ENCODE data around the gene PCDH15.

The PCDH15 gene

GRCh38 chr10:54702583-54703485, 98.2 kb downstream of the PCDH15 start:
- DNase-seq: no peak

- DNase-seq: no peak
Measured at GRCh38 chr10:54691331-54691730, 109.7 kb downstream of the PCDH15 start.

GRCh38 chr10:54682554-54682953, 118.5 kb downstream of the PCDH15 start:
- DNase-seq: no peak

DNA sequence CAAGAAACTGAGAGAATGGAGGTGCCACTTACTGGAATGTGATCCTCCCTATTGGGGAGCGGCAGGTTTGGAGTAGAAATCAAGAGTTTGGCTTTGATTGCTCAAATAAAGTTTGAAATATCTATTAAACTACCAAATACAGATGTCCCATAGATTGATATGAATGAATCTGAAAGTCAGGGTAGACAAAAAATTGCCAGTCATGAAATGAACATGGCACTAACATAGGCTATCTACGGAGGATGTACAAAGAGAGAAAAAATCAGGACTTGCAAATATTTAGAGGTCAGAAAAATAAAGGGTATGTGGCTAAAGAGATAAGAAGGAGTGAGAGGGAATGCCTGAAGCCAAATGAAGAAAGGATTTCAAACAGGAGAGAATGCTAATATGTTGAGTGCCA, 119.9 kb downstream of the PCDH15 start:
- no peak for DNase-seq

- DNase-seq: no peak
Measured at GRCh38 chr10:54667136-54667535, 133.9 kb downstream of the PCDH15 start.

DNA sequence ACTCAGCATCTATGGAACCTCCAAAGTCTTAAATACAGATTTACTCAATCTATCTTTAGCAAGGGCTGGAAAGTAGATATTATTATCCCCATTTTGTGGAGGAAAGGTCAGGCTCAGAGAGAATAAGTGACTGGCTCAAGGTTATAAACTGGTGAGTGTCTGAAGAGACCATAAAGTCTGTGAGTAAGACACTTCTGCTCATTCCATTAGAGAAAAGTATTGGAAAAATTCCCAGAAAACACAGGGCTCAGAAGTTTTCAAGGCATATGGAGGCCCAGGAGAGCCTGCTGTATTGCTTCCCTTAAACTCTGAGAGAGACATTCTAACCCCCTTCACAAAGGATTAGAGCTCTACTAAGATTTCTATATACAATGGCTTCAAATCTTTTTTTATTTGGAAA, 134.8 kb downstream of the PCDH15 start:
- no peak for DNase-seq

- no peak for DNase-seq
Measured at GRCh38 chr10:54665095-54665494, 135.9 kb downstream of the PCDH15 start.

- no peak for DNase-seq
Measured at GRCh38 chr10:54660397-54660796, 140.6 kb downstream of the PCDH15 start.

GRCh38 chr10:54656643-54657042, 144.4 kb downstream of the PCDH15 start:
- no peak for DNase-seq

GRCh38 chr10:54653518-54653917, 147.5 kb downstream of the PCDH15 start:
- no peak for DNase-seq

- no peak for DNase-seq
Measured at GRCh38 chr10:54650547-54650946, 150.5 kb downstream of the PCDH15 start.

DNA sequence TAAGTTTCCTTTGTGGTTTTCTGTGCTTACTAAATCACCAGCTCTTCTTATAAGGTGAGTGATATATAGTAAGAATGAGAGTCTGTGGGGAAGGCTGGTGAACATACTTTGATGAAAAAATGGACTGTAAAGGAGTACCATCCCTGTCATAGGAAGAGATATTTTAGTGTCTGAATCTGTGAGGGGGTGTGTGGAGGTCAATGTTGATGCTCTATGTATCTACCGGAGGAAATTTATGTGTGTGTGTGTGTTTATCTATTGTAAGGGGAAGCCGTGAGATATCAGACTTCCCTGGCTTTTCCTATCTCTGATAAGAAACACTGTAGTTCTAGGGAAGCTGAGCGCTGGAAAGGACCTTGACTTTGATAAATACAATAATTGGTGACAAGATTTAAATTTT, 179.0 kb downstream of the PCDH15 start:
- DNase-seq: no peak

GRCh38 chr10:54620352-54620751, 180.7 kb downstream of the PCDH15 start:
- no peak for DNase-seq

GRCh38 chr10:54614072-54614471, 187.0 kb downstream of the PCDH15 start:
- DNase-seq: no peak

DNA sequence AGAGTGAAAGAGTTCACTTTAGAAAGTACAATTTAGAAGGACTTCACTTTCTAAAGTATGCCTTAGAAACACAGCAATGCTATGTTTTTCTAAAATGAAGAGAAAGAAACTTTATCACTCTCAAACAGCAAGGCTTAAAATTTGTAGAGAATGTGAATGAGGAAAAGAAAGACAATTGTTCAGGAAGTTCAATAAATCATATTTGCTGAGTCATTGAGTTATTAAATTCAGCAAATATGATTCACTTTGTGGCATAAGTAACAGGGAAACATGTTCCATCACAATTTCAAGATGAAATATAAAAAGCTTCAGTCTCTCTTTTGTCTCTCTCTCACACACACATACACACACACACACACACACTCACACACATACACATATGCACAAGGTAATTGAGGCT, 187.9 kb downstream of the PCDH15 start:
- no peak for DNase-seq

- no peak for DNase-seq
Measured at GRCh38 chr10:54609423-54609822, 191.6 kb downstream of the PCDH15 start.

GRCh38 chr10:54607983-54608382, 193.0 kb downstream of the PCDH15 start:
- DNase-seq: no peak

GRCh38 chr10:54594289-54594688, 206.7 kb downstream of the PCDH15 start:
- DNase-seq: no peak

GRCh38 chr10:54587971-54588370, 213.1 kb downstream of the PCDH15 start:
- DNase-seq: no peak

GRCh38 chr10:54585572-54585971, 215.5 kb downstream of the PCDH15 start:
- DNase-seq: no peak

GRCh38 chr10:54577682-54578081, 223.3 kb downstream of the PCDH15 start:
- DNase-seq: no peak

DNA sequence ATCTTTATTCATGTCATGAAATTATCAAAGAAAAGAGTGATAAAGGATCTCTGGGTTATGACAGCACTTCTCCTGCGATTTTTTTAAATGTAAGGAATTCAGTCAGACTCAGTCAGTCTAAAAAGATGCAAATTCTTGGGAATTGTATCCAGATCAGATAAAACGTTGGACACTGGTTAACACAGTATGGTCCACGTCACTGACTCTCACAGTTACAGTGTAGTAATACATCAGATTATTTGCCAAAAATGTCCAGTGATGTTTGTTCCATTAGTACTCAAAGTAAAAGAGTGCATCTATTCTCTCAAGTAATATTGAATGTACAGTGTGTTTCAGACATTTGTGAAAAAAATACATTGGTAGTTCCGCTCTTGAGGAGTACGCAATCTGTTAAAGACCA, 224.5 kb downstream of the PCDH15 start:
- no peak for DNase-seq

- DNase-seq: no peak
Measured at GRCh38 chr10:54559498-54559897, 241.5 kb downstream of the PCDH15 start.

DNA sequence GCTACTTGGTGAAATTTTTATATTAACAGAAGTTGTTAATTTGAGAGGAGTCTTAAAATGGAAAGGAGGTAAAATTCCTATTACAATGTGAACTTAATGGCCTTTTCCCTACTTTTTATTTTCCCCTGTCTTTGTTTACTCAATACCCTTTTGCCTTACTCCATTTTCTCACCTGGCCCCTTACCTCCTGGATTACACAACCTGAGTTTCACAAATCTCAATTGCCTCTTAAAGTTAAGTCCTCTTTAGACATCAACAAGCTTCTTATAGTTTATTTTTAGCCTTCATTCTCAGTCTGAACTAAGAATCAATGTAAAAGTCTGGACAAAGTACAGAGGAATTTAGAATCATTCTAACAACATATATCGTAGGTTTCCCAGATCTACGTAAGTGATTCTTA, 247.0 kb downstream of the PCDH15 start:
- DNase-seq: no peak

DNA sequence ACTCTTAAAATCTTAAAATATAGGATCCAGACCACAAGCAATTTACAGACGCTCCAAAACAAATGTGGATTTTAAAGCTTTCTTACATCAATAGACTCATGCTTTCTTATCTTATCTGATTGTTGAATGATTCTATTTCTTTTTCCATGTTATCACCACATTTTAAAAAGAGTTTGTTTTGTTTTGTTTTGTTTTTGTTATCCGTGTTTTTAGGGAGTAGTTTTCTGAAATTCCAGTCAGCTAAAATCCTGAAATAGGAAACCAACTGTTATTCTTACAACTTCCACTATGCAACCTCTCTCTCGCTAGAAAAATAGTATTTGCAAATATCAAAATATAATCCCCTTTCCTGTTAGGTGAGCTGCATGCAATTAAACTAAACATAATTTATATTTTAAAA, 251.0 kb downstream of the PCDH15 start:
- DNase-seq: no peak
